K562 (cell line): ENCODE results near the gene PSMA7. TPM values are rescaled to one million over a fixed set of nuclear protein-coding genes. Genes with fewer than 3 reads are reported as not detected.

Experiments
- GTF2A2 ChIP-seq: IDR thresholded peaks from 2 replicates; pipeline ENCODE4 v1.6.1; 2016; ENCODE audit warnings: mild to moderate bottlenecking, missing genetic modification characterization, missing compliant biosample characterization
- HMG20B ChIP-seq: fragments of 250-450 bp; sonication (Bioruptor Pico); IDR thresholded peaks from 2 replicates; pipeline ENCODE4 v1.5.0; 2021; ENCODE audit warnings: mild to moderate bottlenecking
- ILF3 ChIP-seq: fragments of 450-650 bp; IDR thresholded peaks from 2 replicates; pipeline ENCODE4 v1.6.1; 2018; ENCODE audit warnings: antibody characterized with exemption, mild to moderate bottlenecking, moderate library complexity, borderline replicate concordance
- JUN ChIP-seq, 2 experiments: sonication (generic) in 1 of 2; formaldehyde crosslinking in 1 of 2; IDR thresholded peaks; 2 replicates each; pipeline versions ENCODE4 v1.6.1 to v1.8.0; 2012 to 2022; ENCODE audit warnings: borderline replicate concordance in 2 of 2, mild to moderate bottlenecking in 2 of 2, improper control_type of control experiment in 1 of 2, low read depth in 1 of 2, low read length in 1 of 2, missing genetic modification reagents in 1 of 2
- JUND ChIP-seq, 2 experiments: IDR thresholded peaks; 2 replicates in 1 of 2; 3 replicates in 1 of 2; pipeline ENCODE4 v1.6.1; 2011; ENCODE audit warnings: borderline replicate concordance in 2 of 2, low read depth in 2 of 2, low read length in 2 of 2, improper control_type of control experiment in 1 of 2, missing biosample characterization in 1 of 2, missing genetic modification characterization in 1 of 2, missing genetic modification reagents in 1 of 2
- MXD1 ChIP-seq: fragments of 250-450 bp; sonication (Bioruptor Pico); IDR thresholded peaks from 2 replicates; pipeline ENCODE4 v1.8.0; 2021; ENCODE audit warnings: borderline replicate concordance, mild to moderate bottlenecking, moderate library complexity; ENCODE audit not compliant: poor library complexity, severe bottlenecking
- NBN ChIP-seq: fragments of 450-650 bp; IDR thresholded peaks from 2 replicates; pipeline ENCODE4 v1.6.1; 2016; ENCODE audit warnings: low read depth, mild to moderate bottlenecking
- SIRT6 ChIP-seq: IDR thresholded peaks from one replicate; pipeline ENCODE4 v1.6.1; 2012; ENCODE audit warnings: low read depth, mild to moderate bottlenecking, control low read depth, inconsistent platforms, low read length, moderate library complexity
- SMARCA4 ChIP-seq: fragments of 450-650 bp; IDR thresholded peaks from 2 replicates; pipeline ENCODE4 v1.6.1; 2016
- ZNF239 ChIP-seq: fragments of 250-450 bp; sonication (Bioruptor Pico); IDR thresholded peaks from 2 replicates; pipeline ENCODE4 v1.4.0; 2020; ENCODE audit warnings: mild to moderate bottlenecking
- ZNF408 ChIP-seq: fragments of 250-450 bp; sonication (Bioruptor Pico); IDR thresholded peaks from 2 replicates; pipeline ENCODE4 v1.4.0; 2020; ENCODE audit warnings: low read depth, mild to moderate bottlenecking, moderate library complexity
- ZNF655 ChIP-seq: fragments of 250-450 bp; sonication (Bioruptor Pico); IDR thresholded peaks from 2 replicates; pipeline ENCODE4 v1.5.0; 2021
- polyA plus RNA-seq, 8 experiments: library from polyadenylated mRNA; depleted of rRNA in 4 of 8; stranded (reverse) in 5 of 8; unstranded in 3 of 8; fragments of >200 nt; fragmentation: Nextera tagmentation in 2 of 8; fragmentation: Illumina TruSeq in 1 of 8; extraction: Ambion mirVana in 2 of 8; extraction: Trizol in 1 of 8; gene quantifications; 2 replicates each; pipeline versions ENCODE4 v1.2.1 to v1.2.3, GENCODE V29; 2011 to 2014; ENCODE audit warnings: inconsistent platforms in 1 of 8, missing spikeins in 1 of 8
- total RNA-seq, 7 experiments: library from RNA; depleted of rRNA in 6 of 7; stranded (reverse); fragments of >200 nt in 6 of 7; fragmentation: Illumina TruSeq in 2 of 7; extraction: Trizol in 2 of 7; gene quantifications; 2 replicates each; pipeline versions ENCODE4 v1.2.1 to v1.2.3, GENCODE V29; 2011 to 2021; ENCODE audit warnings: low replicate concordance in 1 of 7
- TF ChIP-seq, protein P1 (sequence below), 2 experiments: fragments of 450-650 bp; IDR thresholded peaks; 2 replicates each; pipeline ENCODE4 v1.6.1; 2016; ENCODE audit warnings: mild to moderate bottlenecking in 2 of 2, borderline replicate concordance in 1 of 2, low read depth in 1 of 2, moderate library complexity in 1 of 2
- TF ChIP-seq, protein P2 (sequence below), 3 experiments: fragments of 200-800 bp in 1 of 3; sonication (Bioruptor generic) in 1 of 3; sonication (generic) in 1 of 3; formaldehyde crosslinking in 1 of 3; IDR thresholded peaks; 2 replicates each; pipeline versions ENCODE4 v1.6.1 to v1.8.0; 2016 to 2022; ENCODE audit warnings: mild to moderate bottlenecking in 2 of 3, missing compliant biosample characterization in 2 of 3, missing genetic modification characterization in 2 of 3, missing genetic modification reagents in 1 of 3

Gene PSMA7
- total and polyA plus RNA-seq, 9 of the 15 experiments (the other 6 are each of a cell fraction or from before 2014, with no cell fraction given), result 257 to 510 (median 393) TPM

DNA sequence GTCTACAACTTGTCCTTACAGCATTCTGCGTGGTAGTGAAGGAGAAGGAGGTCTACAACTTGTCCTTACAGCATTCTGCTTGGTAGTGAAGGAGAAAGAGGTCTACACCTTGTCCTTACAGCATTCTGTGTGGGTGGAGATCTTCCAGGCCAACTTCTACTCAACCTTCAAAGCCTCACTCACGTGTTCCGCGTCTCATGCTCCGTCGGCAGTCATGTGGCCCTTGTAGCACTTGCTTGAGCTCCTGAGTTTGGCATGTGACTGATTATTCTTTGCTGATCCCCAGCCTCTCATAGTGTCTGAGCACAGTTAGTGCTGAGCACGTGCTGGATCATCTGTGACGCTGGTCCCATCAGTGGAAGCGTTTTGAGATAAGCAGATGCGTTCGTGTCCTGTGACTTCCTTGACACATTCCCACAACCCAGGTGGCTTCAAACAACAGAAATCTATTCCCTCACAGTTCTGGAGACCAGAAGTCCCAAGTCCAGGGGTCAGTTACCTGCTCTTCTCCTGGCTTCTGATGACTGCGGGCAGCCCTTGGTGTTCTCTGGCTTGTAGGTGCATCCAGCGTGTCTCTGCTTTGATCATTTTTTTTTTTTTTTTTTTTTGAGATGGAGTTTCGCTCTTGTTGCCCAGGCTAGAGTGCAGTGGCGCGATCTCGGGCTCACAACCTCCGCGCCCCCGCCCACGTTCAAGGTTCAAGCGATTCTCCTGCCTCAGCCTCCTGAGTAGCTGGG lies 3.0 kb upstream of the PSMA7 start (continued):
- TF ChIP-seq, protein P1, sequence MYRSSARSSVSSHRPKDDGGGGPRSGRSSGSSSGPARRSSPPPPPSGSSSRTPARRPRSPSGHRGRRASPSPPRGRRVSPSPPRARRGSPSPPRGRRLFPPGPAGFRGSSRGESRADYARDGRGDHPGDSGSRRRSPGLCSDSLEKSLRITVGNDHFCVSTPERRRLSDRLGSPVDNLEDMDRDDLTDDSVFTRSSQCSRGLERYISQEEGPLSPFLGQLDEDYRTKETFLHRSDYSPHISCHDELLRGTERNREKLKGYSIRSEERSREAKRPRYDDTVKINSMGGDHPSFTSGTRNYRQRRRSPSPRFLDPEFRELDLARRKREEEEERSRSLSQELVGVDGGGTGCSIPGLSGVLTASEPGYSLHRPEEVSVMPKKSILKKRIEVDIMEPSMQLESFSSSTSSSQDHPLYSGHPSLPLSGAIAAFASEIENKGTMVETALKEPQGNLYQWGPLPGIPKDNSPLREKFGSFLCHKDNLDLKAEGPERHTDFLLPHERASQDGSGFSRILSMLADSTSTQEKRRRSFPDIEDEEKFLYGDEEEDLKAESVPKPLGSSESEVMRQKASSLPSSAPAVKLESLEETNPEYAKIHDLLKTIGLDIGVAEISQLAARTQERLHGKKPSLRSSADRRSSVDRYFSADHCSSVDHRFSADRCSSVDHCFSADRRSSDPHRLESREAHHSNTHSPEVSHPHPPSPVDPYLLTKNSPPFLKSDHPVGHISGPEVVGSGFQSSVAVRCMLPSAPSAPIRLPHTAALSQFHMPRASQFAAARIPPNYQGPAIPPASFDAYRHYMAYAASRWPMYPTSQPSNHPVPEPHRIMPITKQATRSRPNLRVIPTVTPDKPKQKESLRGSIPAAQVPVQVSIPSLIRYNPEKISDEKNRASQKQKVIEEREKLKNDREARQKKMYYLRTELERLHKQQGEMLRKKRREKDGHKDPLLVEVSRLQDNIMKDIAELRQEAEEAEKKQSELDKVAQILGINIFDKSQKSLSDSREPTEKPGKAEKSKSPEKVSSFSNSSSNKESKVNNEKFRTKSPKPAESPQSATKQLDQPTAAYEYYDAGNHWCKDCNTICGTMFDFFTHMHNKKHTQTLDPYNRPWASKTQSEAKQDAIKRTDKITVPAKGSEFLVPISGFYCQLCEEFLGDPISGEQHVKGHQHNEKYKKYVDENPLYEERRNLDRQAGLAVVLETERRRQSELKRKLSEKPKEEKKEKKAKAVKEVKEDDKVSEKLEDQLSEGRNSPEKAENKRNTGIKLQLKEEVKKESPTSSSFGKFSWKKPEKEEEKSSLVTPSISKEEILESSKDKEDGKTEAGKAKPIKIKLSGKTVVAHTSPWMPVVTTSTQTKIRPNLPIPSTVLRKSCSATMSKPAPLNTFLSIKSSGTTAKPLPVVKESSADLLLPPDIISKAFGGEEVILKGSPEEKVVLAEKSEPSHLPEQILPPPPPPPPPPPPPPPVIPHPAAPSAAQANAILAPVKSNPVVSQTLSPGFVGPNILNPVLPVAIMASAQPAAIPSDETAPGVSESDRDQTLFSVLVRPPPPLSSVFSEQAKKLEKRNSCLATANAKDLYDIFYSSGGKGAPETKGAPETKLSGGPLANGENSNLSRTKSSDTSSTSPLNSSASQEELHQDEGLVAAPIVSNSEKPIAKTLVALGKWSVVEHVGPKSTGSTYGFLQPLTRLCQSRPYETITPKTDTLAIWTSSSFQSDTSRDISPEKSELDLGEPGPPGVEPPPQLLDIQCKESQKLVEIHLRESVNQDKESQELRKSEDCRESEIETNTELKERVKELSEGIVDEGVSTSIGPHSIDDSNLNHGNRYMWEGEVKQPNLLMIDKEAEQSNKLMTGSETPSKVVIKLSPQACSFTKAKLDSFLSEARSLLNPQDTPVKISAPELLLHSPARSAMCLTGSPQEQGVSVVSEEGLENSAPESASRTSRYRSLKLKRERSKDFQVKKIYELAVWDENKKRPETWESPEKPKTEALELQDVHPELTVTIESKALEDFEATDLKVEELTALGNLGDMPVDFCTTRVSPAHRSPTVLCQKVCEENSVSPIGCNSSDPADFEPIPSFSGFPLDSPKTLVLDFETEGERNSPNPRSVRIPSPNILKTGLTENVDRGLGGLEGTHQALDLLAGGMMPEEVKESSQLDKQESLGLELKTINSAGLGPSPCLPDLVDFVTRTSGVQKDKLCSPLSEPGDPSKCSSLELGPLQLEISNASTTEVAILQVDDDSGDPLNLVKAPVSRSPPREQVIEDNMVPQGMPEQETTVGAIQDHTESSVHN (IDR thresholded peaks at IDR 0.05; ENCODE audit: borderline replicate concordance in 1 of 2, low read depth in 1 of 2), result peak in 1 of 2 experiments; percentile 97; a peak in 2 of 4 replicates
- TF ChIP-seq, protein P2, sequence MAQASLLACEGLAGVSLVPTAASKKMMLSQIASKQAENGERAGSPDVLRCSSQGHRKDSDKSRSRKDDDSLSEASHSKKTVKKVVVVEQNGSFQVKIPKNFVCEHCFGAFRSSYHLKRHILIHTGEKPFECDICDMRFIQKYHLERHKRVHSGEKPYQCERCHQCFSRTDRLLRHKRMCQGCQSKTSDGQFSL (CRISPR knock-in tag; IDR thresholded peaks at IDR 0.05), result no peak
- TF ChIP-seq, protein P2 (tag; IDR thresholded peaks at IDR 0.05), result no peak
- TF ChIP-seq GTF2A2 (tag) (no peak), HMG20B (CRISPR knock-in tag) (no peak), SMARCA4 (0 out of 2 replicates have a peak, but pooled peaks have one; percentile 33), ZNF408 (CRISPR knock-in tag) (no peak), JUN (IDR thresholded peaks at IDR 0.05; ENCODE audit: borderline replicate concordance, low read depth, low read length) (peak; percentile 66; the same call in 1 of the 2 replicates), JUN (CRISPR knock-in tag; IDR thresholded peaks at IDR 0.05; ENCODE audit: borderline replicate concordance) (no peak), MXD1 (CRISPR knock-in tag) (peak; percentile 38), ZNF655 (CRISPR knock-in tag) (no peak), ZNF239 (CRISPR knock-in tag) (no peak), ILF3 (no peak), JUND (IDR thresholded peaks at IDR 0.05; ENCODE audit: borderline replicate concordance, low read depth, low read length) (peak; percentile 58; the same call in 1 of the 2 replicates), JUND (tag; IDR thresholded peaks at IDR 0.05; ENCODE audit: borderline replicate concordance, low read depth, low read length) (no peak), NBN (peak; percentile 77; the same call in 1 of the 2 replicates), SIRT6 (no peak)
